Medulla oblongata (tissue), 1 donor: ENCODE results near the gene MUC6.

Experiments
- DNase-seq: peaks from one replicate; pipeline ENCODE4 v3.0.0-alpha.2; 2015; ENCODE audit errors: extremely low spot score

MUC6 gene

GRCh38 chr11:1008001-1008802 is 28.3 kb downstream of the MUC6 start:
- DNase-seq = no peak

GRCh38 chr11:1007279-1007678 is 29.2 kb downstream of the MUC6 start:
- no peak for DNase-seq

GRCh38 chr11:1006762-1007161 is 29.8 kb downstream of the MUC6 start:
- DNase-seq = no peak

- no peak for DNase-seq
Measured at GRCh38 chr11:1005928-1006327, 30.6 kb downstream of the MUC6 start.

- no peak for DNase-seq
Measured at GRCh38 chr11:1003159-1003558, 33.4 kb downstream of the MUC6 start.

- no peak for DNase-seq
Measured at GRCh38 chr11:1002406-1002984, 34.0 kb downstream of the MUC6 start.

GRCh38 chr11:1001617-1002405 is 34.7 kb downstream of the MUC6 start:
- DNase-seq = no peak

GRCh38 chr11:1000357-1001278 is 35.9 kb downstream of the MUC6 start:
- DNase-seq = no peak

- no peak for DNase-seq
Measured at GRCh38 chr11:999009-999408, 37.5 kb downstream of the MUC6 start.

GRCh38 chr11:997907-998306 is 38.6 kb downstream of the MUC6 start:
- no peak for DNase-seq

- DNase-seq = no peak
Measured at GRCh38 chr11:996681-997080, 39.8 kb downstream of the MUC6 start.

- no peak for DNase-seq
Measured at GRCh38 chr11:995752-996420, 40.6 kb downstream of the MUC6 start.

GRCh38 chr11:995044-995751 is 41.3 kb downstream of the MUC6 start:
- DNase-seq = no peak

GRCh38 chr11:993632-994167 is 42.8 kb downstream of the MUC6 start:
- no peak for DNase-seq

- no peak for DNase-seq
Measured at GRCh38 chr11:992577-992976, 43.9 kb downstream of the MUC6 start.

- no peak for DNase-seq
Measured at GRCh38 chr11:991711-992307, 44.7 kb downstream of the MUC6 start.

- DNase-seq = no peak
Measured at GRCh38 chr11:991034-991433, 45.5 kb downstream of the MUC6 start.

GRCh38 chr11:990101-990500 is 46.4 kb downstream of the MUC6 start:
- no peak for DNase-seq

GRCh38 chr11:987671-988070 is 48.8 kb downstream of the MUC6 start:
- DNase-seq = no peak

- no peak for DNase-seq
Measured at GRCh38 chr11:986952-987305, 49.6 kb downstream of the MUC6 start.
